Muscle of back (tissue), 11 donors: ENCODE data around the gene EML6. TPM values are rescaled to one million over a fixed set of nuclear protein-coding genes. Genes with fewer than 3 reads are reported as not detected.

Experiments used
- DNase-seq, 3 donors: peaks; one replicate each; pipeline versions ENCODE4 v3.0.0 to v3.0.0-alpha.2; 2013
- polyA plus RNA-seq, 10 donors: library from polyadenylated mRNA; unstranded; fragments of 120-200 nt; gene quantifications; one replicate each; pipeline ENCODE4 v1.2.1, GENCODE V29; 2013; ENCODE audit not compliant: insufficient read length in 10 of 10

The EML6 gene
- polyA plus RNA-seq, 10 donors: 10.8 to 66.7 (median 38.1) TPM

DNA sequence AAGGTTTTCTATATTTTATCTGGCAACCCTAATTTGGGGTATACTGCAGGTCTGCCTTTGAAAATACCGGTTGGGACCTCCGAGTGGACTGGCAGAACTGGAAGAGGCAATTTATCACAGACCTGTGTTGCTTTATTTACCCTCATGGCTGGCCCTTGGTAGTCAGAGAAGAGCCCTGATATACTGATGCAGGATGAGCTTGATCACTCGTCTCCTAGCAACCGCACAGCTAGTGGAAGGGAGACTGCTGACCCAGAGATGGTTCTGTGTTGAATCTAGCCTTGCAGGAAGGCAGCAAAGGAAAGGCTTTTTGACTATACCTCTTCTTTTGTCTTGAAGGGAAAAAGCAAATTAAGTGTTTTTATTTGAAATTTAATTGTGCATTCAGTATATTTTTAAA is 154.7 kb downstream of the EML6 start:
- no peak for DNase-seq

DNA sequence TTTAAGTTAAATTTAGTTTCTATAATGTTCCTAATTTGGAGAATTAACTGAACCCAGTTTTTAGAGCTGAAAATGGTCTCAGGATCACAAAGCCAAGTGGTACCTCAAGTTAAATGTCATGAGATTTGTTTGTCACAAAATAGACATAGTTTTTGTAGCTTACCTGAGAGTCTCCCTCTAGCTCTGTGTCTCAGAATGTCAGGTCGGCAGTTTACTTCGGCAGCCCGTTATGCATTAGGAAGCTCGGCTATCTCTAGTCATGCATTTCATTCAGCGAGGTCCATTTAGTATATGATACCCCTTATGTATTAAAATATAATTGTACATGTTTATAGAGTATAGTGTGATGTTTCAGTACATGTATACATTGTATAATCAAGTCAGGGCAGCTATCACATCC is 155.6 kb downstream of the EML6 start:
- DNase-seq: no peak

DNA sequence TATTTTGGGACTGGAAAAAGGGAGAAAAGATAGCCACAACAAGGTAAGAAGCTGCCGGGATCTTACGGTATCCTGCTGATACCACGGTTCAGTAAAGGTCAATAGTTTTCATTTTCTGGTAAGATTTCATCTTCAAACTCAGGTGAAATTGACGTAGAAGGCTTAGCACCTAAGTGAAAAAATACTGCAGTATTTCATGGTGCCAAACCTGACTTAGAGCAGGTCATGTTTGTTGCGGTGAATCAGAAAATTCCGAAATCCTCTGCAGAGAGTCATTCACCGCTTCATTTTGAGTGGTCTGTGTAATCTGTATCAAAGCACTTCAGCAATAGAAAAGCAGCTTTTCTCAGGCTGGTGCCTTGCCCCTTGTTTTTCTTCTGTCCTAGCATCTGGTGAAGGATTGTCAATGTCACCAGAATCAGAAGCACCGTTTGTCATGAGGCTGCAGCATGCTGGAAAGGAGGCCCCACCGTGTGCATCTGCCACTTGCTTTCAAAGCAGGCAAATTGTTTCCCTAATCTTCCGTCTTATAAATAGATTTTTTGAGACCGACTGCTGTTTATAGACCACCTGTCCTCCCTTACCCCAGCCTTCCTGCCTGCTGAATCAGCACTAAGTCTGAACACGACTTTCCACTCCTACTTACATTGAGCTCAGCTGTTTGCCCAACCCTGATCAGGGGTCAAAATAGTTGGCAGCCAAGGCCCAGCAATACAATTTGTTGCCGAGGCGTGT is 156.3 kb downstream of the EML6 start:
- peak; percentile 51 to 67 (median 61) for DNase-seq

DNA sequence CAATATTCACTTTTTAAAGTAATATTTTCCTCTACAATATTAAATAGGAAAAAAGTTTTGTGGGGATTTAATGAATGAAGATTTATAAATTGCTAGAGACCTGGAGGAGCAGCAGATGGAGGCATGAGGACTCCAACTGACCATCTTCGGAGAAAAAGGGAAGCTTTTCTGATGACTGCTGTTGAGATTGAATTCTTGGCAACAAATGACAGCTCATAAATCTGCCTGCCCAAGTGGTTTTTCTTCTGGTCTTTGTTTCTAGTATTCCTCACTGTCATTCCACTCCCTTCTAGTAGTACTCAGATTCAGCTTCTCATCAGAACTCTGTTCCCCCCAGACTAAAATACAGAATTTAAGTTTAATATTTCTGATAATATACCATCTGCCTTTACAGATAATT is 157.0 kb downstream of the EML6 start:
- DNase-seq: no peak

DNA sequence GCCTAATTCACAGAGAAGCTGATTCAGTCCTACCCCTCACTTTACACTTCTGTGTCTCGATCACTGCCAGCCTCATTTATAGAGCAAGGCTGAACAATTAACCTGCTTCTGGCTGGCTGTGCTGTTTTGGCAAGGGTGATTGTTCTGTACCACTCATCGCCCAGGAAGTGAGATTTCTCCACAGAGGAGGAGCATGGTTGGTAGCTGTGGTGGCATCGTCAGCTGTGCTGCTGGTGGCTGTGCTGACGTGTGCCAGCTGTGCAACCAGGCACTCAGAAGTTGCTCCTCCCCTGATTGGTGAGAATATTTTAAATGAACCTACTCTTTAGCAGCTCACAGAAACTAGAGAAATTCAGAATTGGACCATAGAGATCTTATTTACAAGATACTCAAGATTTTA is 158.3 kb downstream of the EML6 start:
- DNase-seq: no peak

DNA sequence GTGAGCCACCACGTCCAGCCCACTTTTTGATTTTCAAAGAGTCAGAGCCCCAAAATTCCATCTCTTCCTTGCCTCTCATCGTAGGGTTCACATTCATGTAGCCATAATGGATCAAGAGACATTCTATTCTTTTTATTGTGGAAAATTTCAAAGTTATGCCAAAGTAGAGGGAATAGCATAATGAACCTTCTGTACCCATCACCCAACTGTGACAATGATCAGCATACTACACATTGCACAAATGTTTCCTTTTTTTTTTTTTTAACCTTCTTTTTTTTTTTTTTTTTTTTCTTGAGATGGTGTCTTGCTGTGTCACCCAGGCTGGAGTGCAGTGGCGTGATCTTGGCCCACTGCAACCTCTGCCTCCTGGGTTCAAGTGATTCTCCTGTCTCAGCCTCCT is 162.4 kb downstream of the EML6 start:
- no peak for DNase-seq

DNA sequence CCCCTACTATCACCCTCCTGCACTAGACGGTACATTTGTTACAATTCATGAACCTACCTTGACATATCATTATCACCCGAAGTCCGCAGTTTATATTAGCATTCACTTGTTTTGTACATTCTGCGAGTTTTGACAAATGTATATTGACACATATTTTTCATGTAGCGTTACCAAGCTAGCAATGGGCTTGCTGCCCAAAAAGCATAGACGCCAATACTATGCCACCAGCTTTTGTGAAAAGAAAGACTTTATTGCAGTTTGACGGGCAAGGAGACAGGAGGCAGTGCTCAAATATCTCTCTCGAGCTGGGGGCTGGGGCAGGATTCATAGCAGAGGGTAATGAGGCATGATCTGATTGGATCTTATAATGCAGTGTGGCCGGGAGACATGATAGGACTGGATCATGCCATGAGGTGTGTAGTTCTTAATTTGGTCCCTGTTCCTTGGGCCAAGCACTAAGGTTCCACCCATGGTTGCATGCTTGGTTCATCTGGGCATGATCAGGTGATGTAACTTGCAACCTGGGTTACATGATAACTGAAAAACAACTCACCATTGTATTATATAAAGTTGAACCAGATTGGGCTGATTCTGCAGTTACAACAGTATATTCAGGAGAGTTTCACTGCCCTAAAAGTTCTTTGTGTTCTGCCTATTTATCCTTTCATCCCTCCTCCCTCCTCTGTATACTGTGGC is 164.5 kb downstream of the EML6 start:
- DNase-seq: no peak

DNA sequence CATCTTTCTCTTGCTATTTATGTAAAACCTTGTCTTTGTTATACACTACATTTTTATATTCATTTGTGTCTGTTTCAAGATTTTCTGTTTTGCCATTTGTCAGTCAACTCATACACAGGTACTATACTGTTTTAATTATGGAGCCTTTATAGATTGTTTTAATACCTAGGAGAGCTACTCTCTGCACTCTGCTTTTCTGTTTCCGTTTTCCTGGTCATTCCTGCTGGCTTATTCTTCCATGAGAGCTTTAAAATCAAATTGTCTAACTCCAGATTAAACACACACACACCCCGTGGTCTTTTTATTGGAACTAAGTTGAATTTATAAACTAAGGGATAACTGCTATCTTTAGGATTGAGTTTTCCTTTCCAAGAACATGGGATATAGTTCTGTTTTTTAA is 165.6 kb downstream of the EML6 start:
- DNase-seq: no peak

DNA sequence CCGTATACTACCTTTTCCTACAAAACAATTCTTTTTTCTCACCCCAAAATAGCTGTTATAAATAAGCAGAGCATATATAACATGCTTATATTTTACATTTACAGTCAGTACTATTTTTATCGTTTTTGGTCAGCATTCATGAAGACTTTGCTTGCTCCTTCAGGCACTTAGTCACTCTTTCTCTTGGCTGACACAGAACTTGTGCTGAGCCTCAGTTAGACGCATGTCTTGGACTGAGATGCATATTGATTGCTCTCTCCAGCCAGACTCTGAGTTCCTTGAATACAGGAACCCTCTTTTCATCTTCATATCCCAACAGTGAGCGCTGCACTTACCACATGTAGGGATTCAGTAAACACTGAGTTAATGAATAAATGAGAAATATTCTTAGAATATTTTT is 168.4 kb downstream of the EML6 start:
- DNase-seq: no peak

DNA sequence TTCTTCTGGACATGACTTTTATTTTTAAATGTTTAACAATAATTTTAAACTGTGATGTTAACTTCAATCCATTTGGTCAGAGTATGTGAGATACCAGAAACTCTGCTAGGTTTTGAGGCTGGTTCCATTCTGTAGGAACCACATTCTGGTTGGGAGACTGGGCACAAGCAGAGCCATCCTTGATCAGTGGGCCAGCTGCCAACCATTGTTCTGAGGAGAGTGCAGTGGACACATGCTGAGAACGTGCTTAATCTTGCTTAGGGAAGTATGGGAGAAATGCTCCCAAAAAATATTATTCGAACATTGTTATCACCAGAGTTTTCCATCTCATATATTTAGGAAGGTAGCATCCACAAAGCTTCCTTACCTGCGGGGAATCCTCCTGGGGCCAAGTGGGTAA is 171.0 kb downstream of the EML6 start:
- DNase-seq: no peak

DNA sequence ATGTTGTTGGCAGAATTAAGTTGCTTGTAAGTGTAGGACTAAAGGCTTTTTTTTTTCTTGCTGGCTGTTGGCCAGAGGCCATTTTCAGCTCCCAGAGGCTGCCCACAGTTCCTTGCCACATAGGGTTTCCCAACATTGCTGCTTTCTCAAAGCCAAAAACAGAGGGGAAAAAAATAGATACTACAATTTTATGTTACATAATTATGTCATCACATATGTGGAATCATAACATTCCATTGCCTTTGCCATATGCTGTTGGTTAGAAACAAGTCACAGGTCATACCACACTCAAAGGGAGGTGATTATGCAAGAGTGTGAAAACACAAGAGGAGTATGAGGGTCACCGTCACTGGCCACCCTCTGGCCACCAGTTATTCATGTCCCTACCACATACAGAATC is 172.3 kb downstream of the EML6 start:
- DNase-seq: no peak

DNA sequence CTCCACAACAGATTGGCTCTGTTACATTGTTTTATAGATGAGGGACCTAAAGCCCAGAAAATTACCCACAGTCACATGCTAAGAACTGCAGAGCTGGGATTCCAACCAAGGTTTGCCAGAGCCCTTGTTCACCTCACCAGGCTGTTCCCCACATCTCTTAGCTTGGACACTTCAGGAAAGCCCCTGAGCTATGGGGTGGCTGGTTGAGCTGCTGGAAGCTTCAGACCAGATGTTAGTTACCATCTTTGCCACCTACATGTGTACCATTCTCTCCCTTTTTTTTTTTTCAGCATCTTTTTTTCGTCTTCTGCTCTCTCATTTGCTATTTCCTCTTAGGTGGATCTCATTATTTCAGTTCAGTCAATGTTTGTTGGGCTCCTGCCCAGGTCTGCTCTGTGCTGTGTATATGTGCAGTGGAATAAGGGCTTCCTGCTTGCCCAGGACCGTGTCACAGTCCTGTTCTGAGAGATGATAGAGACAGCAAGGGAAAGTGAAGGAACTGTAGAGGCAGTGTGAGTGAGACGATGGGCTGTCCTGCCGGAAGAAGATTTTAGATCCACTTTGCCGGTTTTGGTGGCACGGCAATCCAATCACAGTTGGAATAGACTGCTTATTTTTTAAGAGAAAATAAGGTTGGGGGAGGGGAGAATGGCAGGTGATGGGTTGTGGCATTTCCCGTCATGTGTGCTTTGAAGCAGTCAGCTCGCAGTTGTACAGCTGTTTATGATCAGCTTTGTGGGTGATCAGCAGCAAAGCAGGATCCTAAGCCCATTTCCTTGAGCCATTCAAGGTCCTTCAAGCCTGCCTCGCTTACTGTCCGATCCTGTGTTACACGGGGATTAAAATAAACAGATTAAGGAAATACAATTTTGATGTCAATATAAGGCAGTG is 174.2 kb downstream of the EML6 start:
- no peak for DNase-seq

DNA sequence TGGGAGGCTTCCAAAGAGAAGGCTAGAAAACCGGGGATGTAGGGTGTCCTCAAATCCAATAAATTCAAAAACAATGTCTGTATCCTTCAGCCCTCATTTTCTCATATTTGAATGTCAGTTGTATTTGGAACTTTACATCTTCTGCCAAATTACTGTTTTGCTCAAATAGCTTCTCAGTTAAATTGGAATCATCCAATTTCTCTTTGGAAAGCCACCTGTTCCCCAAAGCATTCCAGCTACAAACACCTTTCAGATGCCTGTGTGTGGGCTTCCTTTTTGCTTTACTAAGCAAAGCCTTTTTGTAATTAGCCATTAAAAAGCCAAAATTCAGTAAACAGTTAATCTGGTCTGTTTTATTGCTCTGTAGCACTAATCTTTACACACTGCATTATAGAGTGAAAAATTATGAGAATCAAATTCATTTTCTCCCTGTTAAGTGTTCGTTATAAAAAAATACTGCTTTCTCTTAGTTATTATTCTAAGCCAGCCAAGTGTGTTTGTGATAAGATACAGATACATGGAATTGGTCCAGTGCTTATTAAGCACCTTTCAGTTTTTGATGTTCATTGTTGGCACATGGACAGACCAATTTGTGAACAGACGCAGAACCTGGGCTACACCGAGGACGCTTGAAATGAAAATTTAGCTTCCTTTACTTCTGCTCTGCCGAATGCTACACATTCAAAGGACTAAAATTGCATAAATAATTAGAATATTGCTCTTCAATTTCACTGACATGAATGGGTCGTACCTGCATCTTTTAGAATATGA is 175.2 kb downstream of the EML6 start:
- DNase-seq: no peak

DNA sequence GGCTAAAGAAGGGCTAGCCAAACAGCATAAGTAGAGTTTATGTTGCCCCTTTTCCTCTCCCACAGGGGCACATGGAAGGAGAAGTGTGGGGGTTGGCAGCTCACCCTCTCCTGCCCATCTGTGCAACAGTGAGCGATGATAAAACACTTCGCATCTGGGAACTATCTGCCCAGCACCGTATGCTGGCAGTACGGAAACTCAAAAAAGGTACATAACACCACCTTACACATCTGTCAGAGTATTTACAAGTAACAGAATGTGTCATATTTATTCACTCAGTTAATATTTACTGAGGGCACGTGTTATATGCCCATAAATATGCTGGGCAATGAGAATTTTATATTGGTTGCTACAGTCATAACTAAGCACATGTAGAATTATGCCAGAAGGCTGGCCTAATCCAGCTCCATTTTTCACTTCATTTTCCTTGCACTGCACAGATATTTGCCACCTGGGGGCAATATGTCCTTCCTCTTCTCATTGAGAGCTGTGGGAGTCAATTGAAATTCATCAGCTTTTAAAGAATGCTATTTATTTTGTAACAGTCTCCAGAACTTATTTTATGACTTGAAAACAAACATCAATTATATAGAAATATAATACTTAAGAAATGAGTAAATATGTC is 176.2 kb downstream of the EML6 start:
- peak; percentile 40 to 66 (median 52) for DNase-seq

DNA sequence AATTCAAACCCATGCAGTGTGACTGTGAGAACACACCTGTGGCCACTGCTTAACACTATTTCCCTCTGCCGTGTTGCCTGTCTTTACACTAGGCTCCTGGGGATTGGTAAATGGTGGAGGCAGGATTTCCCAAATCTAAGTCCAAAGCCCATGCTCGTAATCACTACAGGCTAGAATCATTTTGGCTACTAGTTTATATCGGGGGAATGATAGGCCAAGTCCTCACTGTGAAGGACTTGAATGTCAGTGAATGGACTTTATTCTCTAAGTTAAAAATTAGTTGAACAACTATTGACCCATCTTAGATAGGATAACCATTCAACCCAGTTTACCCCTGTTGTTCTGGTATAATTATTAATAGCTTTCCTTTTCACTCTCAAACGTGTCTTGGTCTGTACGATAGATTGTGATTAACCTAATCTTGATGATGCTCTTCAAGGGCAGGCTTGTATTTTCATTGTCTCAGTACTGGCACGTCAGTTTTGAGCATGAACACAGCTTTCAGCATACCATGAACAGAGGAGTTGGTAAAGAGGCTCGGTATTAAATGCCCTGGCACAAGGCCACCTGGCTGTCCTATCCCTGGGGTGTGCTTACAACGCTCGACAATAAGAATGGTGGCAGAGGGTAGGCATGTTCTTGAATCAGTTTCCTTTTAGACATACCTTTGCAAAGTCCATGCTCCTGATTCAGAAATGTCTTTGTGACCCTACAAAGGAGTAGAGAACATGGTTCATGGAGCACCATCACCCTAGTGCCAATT is 177.9 kb downstream of the EML6 start:
- DNase-seq: no peak

DNA sequence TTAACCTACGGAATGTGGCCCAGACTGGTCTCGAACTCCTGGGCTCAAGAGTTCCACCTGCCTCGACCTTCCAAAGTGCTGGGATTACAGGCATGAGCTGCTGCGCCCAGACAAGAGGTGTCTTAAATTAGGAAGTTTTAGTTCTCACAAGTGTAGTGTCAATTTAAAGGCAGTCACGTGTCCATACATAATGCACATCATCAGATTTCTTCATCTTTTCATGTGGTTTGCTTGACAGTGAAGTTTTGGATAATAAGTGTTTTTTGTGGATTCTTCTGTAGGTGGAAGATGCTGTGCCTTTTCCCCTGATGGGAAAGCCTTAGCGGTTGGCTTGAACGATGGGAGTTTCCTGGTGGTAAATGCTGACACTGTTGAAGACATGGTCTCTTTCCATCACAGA is 179.3 kb downstream of the EML6 start:
- no peak for DNase-seq

DNA sequence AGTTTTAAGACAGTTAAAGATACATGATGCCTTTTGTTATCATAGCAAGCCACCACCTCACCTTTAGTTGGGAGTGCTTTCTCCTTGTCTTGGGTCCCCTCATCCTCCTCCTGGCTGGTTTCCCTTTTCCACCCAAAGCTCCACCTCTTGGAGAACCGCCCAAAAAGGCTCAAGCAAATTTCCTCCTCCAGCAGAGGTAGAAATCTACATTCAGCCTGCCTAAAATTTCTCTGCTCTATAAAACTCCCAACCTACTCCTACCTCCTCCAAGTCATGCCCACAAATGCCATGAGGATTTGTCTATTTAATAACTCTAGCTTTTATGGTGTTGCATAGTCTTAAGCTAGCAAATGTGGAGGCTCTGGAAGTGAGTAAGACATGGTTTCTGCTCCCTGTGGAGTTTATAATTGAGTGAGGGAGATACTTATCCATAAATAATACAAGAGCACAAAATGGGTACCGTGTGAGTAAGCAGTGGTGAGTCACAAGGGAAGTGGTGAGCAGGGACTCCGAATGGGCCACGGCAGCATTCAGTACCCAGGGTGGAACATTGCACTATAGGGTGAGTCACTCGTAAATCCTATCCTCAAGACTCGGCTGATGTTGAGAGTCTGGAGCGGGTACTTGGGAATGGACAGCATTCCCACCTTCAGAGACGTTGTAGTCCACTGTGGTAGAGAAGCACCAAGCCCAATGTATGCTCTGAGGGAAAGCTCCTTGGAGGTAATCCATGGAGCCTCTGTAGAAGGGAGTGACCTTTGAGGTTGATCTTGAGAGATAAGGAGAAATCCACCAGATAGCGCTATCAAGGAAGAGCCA is 180.5 kb downstream of the EML6 start:
- DNase-seq: peak in 1 of 3 donors; percentile 96

DNA sequence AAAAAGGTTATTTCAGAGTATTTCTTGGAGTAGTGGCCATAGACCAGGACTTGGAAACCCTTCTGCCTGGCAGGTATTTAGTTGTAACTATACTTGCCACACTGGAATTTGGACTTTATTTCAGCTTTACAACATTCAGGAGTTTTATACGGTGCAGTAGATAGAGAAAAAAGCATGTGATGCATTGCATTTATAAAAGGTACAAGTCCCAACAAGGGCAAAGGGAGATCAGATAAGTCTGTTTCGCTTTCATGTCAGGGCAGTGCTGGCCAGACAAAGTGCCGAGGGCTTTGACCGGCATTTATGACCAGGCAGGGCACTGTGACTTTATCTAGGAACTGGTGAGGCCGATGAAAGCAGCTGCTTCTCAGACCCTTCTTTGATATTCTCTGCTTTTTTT is 181.4 kb downstream of the EML6 start:
- DNase-seq: no peak

DNA sequence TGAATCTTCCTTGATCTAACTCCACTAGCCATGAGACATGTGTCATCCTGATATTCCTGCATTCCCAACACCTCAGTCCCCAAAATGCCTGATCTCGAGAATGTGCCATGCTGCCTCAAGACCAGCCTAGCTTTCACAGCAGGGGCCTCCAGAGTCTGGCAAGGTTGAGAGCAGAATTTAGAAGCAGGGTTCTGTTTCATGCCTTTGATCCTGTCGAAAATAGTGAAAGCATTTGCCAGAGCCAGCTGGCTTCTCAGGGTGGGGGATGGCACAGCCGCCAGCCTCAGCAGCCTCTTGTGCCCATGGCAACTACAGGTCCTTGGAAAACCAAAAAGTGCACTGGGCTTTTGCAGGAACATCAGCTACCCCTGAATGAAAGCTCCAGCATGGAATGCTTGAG is 183.3 kb downstream of the EML6 start:
- DNase-seq: peak; percentile 18 to 46 (median 27)

DNA sequence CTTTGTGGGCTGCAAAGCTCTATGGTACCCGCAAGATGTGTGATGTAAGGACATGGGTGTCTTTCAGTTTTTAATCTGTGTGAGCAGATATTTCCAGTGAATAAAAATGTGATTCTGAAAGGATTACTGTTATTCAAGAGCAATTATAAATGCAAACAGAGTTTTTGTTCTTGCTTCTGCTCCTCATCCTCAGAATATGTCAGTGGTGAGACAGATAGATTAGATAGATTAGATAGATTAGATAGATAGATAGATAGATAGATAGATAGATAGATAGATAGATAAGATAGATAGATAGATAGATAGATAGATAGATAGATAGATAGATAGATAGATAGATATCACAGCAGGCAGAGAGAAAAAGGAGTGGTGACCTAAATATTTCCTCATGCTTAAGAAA is 184.2 kb downstream of the EML6 start:
- no peak for DNase-seq
